ENCODE measurements around the gene DCP1B. TPM values are rescaled to one million over a fixed set of nuclear protein-coding genes. Genes with fewer than 3 reads are reported as not detected.
A peak's percentile ranks its signal among the peaks of the same experiment; 100 is the strongest.

The DCP1B gene
- 3.7 TPM for total RNA-seq

- H3K27ac ChIP-seq (ENCODE audit: low read depth, low read length) = peak within 1 kb of the TSS; percentile 91
- no peaks in the 10 kb centered on the region for H3K36me3 ChIP-seq (ENCODE audit: control insufficient read depth in 3 of 3, insufficient read depth in 3 of 3, low read length in 3 of 3)
- H3K9me3 ChIP-seq (ENCODE audit: control insufficient read depth in 3 of 3, low read length in 3 of 3) = no peaks in the 10 kb centered on the region
- peaks cover 8 to 21% (median 15%) of the 10 kb centered on the region in 3 donors for H3K4me1 ChIP-seq (ENCODE audit: control insufficient read depth in 3 of 3, insufficient read depth in 3 of 3, low read length in 3 of 3)
- no peaks in the 10 kb centered on the region for H3K27me3 ChIP-seq (ENCODE audit: control insufficient read depth in 3 of 3, insufficient read depth in 3 of 3, low read length in 3 of 3)
- H3K9ac ChIP-seq (ENCODE audit: low read depth in 1 of 3, low read length in 3 of 3) = peak within 1 kb of the TSS; percentile 82 to 98 (median 90)
- H3K4me3 ChIP-seq (ENCODE audit: low read length in 3 of 3) = peak within 1 kb of the TSS; percentile 86 to 99 (median 93)
Observed at GRCh38 chr12:2004113-2004929, at the start of gene DCP1B. Gene DCP1B (minus strand): TSS chr12:2004457. CDS start chr12:2004431, 26 bp downstream.

GRCh38 chr12:2053691-2054090, 49.4 kb upstream of the DCP1B start:
- H3K4me1 ChIP-seq (ENCODE audit: control insufficient read depth in 3 of 3, insufficient read depth in 3 of 3, low read length in 3 of 3) = peaks cover 4 to 13% (median 8%) of the 10 kb centered on the region in 3 donors
- H3K27me3 ChIP-seq (ENCODE audit: control insufficient read depth in 3 of 3, insufficient read depth in 3 of 3, low read length in 3 of 3) = peaks cover 44 to 65% (median 64%) of the 10 kb centered on the region in 3 donors
- no peaks in the 10 kb centered on the region for H3K36me3 ChIP-seq (ENCODE audit: control insufficient read depth in 3 of 3, insufficient read depth in 3 of 3, low read length in 3 of 3)
- peak overlapping the region in 2 of 3 donors; percentile 64 to 66 for H3K4me3 ChIP-seq (ENCODE audit: low read length in 3 of 3)
- no peak overlapping the region for H3K27ac ChIP-seq (ENCODE audit: low read depth, low read length)
- peak overlapping the region in 1 of 3 donors; percentile 64 for H3K9ac ChIP-seq (ENCODE audit: low read depth in 1 of 3, low read length in 3 of 3)
- H3K9me3 ChIP-seq (ENCODE audit: control insufficient read depth in 3 of 3, low read length in 3 of 3) = no peaks in the 10 kb centered on the region

GRCh38 chr12:2052826-2053678, 48.8 kb upstream of the DCP1B start, which contains the start of gene CACNA1C:
Gene CACNA1C (plus strand): TSS chr12:2052987. CDS start chr12:2053563, 576 bp downstream.
- peaks cover 4 to 13% (median 8%) of the 10 kb centered on the region in 3 donors for H3K4me1 ChIP-seq (ENCODE audit: control insufficient read depth in 3 of 3, insufficient read depth in 3 of 3, low read length in 3 of 3)
- peak within 1 kb of the TSS; percentile 54 for H3K27ac ChIP-seq (ENCODE audit: low read depth, low read length)

GRCh38 chr12:2051700-2052621, 47.7 kb upstream of the DCP1B start:
- Histone ChIP-seq H3K4me1 (ENCODE audit: control insufficient read depth in 3 of 3, insufficient read depth in 3 of 3, low read length in 3 of 3) (peaks cover 4 to 13% (median 8%) of the 10 kb centered on the region in 3 donors), H3K4me3 (ENCODE audit: low read length in 3 of 3) (peak overlapping the region; percentile 32 to 55 (median 35)), H3K9ac (ENCODE audit: low read depth in 1 of 3, low read length in 3 of 3) (peak overlapping the region in 2 of 3 donors; percentile 23 to 40), H3K27me3 (ENCODE audit: control insufficient read depth in 3 of 3, insufficient read depth in 3 of 3, low read length in 3 of 3) (peaks cover 42 to 68% (median 61%) of the 10 kb centered on the region in 3 donors), H3K27ac (ENCODE audit: low read depth, low read length) (no peak overlapping the region), H3K9me3 (ENCODE audit: control insufficient read depth in 3 of 3, low read length in 3 of 3) (no peaks in the 10 kb centered on the region), H3K36me3 (ENCODE audit: control insufficient read depth in 3 of 3, insufficient read depth in 3 of 3, low read length in 3 of 3) (no peaks in the 10 kb centered on the region)

More at GRCh38 chr12:2052826-2053678, 48.8 kb upstream of the DCP1B start, which contains the start of gene CACNA1C:
- H3K36me3 ChIP-seq (ENCODE audit: control insufficient read depth in 3 of 3, insufficient read depth in 3 of 3, low read length in 3 of 3) = no peaks in the 10 kb centered on the region
- H3K9ac ChIP-seq (ENCODE audit: low read depth in 1 of 3, low read length in 3 of 3) = peak within 1 kb of the TSS in 2 of 3 donors; percentile 64 to 70
- H3K4me3 ChIP-seq (ENCODE audit: low read length in 3 of 3) = peak within 1 kb of the TSS; percentile 64 to 75 (median 66)
- peaks cover 48 to 70% (median 70%) of the 10 kb centered on the region in 3 donors for H3K27me3 ChIP-seq (ENCODE audit: control insufficient read depth in 3 of 3, insufficient read depth in 3 of 3, low read length in 3 of 3)
- H3K9me3 ChIP-seq (ENCODE audit: control insufficient read depth in 3 of 3, low read length in 3 of 3) = no peaks in the 10 kb centered on the region

GRCh38 chr12:2049604-2050540, 45.6 kb upstream of the DCP1B start:
- no peaks in the 10 kb centered on the region for H3K36me3 ChIP-seq (ENCODE audit: control insufficient read depth in 3 of 3, insufficient read depth in 3 of 3, low read length in 3 of 3)
- peaks cover 22 to 50% (median 46%) of the 10 kb centered on the region in 3 donors for H3K27me3 ChIP-seq (ENCODE audit: control insufficient read depth in 3 of 3, insufficient read depth in 3 of 3, low read length in 3 of 3)
- no peak overlapping the region for H3K4me3 ChIP-seq (ENCODE audit: low read length in 3 of 3)
- H3K4me1 ChIP-seq (ENCODE audit: control insufficient read depth in 3 of 3, insufficient read depth in 3 of 3, low read length in 3 of 3) = peaks cover 4 to 13% (median 8%) of the 10 kb centered on the region in 3 donors
- no peaks in the 10 kb centered on the region for H3K9me3 ChIP-seq (ENCODE audit: control insufficient read depth in 3 of 3, low read length in 3 of 3)
- H3K9ac ChIP-seq (ENCODE audit: low read depth in 1 of 3, low read length in 3 of 3) = no peak overlapping the region
- no peak overlapping the region for H3K27ac ChIP-seq (ENCODE audit: low read depth, low read length)

GRCh38 chr12:2047752-2048151, 43.5 kb upstream of the DCP1B start:
- Histone ChIP-seq H3K4me1 (ENCODE audit: control insufficient read depth in 3 of 3, insufficient read depth in 3 of 3, low read length in 3 of 3) (peaks cover 2 to 5% (median 3%) of the 10 kb centered on the region in 3 donors), H3K36me3 (ENCODE audit: control insufficient read depth in 3 of 3, insufficient read depth in 3 of 3, low read length in 3 of 3) (no peaks in the 10 kb centered on the region), H3K27me3 (ENCODE audit: control insufficient read depth in 3 of 3, insufficient read depth in 3 of 3, low read length in 3 of 3) (peaks cover 10 to 36% (median 32%) of the 10 kb centered on the region in 3 donors), H3K9ac (ENCODE audit: low read depth in 1 of 3, low read length in 3 of 3) (no peak overlapping the region), H3K9me3 (ENCODE audit: control insufficient read depth in 3 of 3, low read length in 3 of 3) (no peaks in the 10 kb centered on the region), H3K4me3 (ENCODE audit: low read length in 3 of 3) (no peak overlapping the region), H3K27ac (ENCODE audit: low read depth, low read length) (no peak overlapping the region)

GRCh38 chr12:2046957-2047356, 42.7 kb upstream of the DCP1B start:
- Histone ChIP-seq H3K27me3 (ENCODE audit: control insufficient read depth in 3 of 3, insufficient read depth in 3 of 3, low read length in 3 of 3) (peaks cover 10 to 35% (median 31%) of the 10 kb centered on the region in 3 donors), H3K4me1 (ENCODE audit: control insufficient read depth in 3 of 3, insufficient read depth in 3 of 3, low read length in 3 of 3) (peaks cover 0 to 2% (median 2%) of the 10 kb centered on the region in 3 donors), H3K4me3 (ENCODE audit: low read length in 3 of 3) (no peak overlapping the region), H3K9me3 (ENCODE audit: control insufficient read depth in 3 of 3, low read length in 3 of 3) (no peaks in the 10 kb centered on the region), H3K9ac (ENCODE audit: low read depth in 1 of 3, low read length in 3 of 3) (no peak overlapping the region), H3K27ac (ENCODE audit: low read depth, low read length) (no peak overlapping the region), H3K36me3 (ENCODE audit: control insufficient read depth in 3 of 3, insufficient read depth in 3 of 3, low read length in 3 of 3) (no peaks in the 10 kb centered on the region)

- H3K9ac ChIP-seq (ENCODE audit: low read depth in 1 of 3, low read length in 3 of 3) = no peak overlapping the region
- H3K36me3 ChIP-seq (ENCODE audit: control insufficient read depth in 3 of 3, insufficient read depth in 3 of 3, low read length in 3 of 3) = no peaks in the 10 kb centered on the region
- H3K27me3 ChIP-seq (ENCODE audit: control insufficient read depth in 3 of 3, insufficient read depth in 3 of 3, low read length in 3 of 3) = peaks cover 8 to 19% (median 15%) of the 10 kb centered on the region in 3 donors
- no peak overlapping the region for H3K27ac ChIP-seq (ENCODE audit: low read depth, low read length)
- H3K4me3 ChIP-seq (ENCODE audit: low read length in 3 of 3) = no peak overlapping the region
- no peaks in the 10 kb centered on the region for H3K9me3 ChIP-seq (ENCODE audit: control insufficient read depth in 3 of 3, low read length in 3 of 3)
- H3K4me1 ChIP-seq (ENCODE audit: control insufficient read depth in 3 of 3, insufficient read depth in 3 of 3, low read length in 3 of 3) = no peaks in the 10 kb centered on the region
Observed at GRCh38 chr12:2044165-2044564, 39.9 kb upstream of the DCP1B start.

Measured in skeletal muscle tissue (tissue), 4 donors.